HG02870 (cell line): Measurements from ENCODE around the gene GALE.

ENCODE experiments used
- ATAC-seq: cut with Tn5 transposase; IDR thresholded peaks from one replicate; pipeline ENCODE4 v1.9.1; 2021; ENCODE audit warnings: mild to moderate bottlenecking, moderate library complexity; ENCODE audit not compliant: unreplicated experiment

Gene GALE

DNA sequence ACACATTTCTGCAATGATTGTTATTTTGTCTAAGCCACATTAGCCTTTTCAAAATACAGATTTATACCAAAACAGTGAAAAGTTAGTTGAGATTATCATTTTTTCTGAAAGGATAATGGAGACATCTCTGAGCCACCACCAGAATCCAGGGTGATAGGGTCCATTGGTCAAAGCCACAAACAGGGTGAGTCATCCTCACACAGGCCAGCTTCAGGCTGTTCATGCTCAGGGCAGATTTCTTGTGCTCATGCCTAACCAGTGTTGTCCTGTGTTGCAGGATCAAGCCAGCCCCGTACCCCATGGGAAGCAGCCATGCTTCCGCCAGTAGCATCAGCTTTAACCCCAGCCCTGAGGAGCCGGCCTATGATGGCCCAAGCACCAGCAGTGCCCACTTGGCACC is 43.9 kb downstream of the GALE start:
- ATAC-seq = no peak

DNA sequence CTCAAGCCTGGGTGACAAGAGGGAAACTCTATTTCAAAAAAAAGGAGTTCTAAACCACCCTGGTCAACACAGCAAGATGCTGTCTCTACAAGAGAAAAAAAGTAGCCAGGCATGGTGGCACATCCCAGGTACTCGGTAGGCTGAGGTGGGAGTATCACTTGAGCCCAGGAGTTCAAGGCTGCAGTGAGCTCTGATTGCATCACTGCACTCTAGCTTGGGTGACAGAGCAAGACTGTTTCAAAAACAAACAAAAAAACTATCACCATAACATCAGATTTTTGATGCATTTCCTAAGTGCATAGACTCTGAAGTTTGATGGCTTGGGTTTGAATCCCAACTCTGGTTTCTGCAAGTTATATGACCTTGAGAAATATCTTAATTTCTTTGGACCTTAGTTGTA is 47.6 kb downstream of the GALE start:
- no peak for ATAC-seq

DNA sequence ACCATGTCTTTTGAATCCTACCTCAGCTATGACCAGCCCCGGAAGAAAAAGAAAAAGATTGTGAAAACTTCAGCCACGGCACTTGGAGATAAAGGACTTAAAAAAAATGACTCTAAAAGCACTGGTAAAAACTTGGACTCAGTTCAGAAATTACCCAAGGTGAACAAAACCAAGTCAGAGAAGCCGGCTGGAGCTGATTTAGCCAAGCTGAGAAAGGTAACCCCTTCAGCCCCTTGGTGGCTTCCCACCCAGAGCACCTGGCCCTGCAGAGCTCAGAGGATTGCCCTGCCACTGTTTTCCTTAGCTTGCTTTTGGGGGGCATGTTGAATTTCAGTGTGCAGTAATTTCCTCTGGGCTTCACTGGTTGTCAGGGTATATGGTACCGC is 48.7 kb downstream of the GALE start:
- no peak for ATAC-seq

DNA sequence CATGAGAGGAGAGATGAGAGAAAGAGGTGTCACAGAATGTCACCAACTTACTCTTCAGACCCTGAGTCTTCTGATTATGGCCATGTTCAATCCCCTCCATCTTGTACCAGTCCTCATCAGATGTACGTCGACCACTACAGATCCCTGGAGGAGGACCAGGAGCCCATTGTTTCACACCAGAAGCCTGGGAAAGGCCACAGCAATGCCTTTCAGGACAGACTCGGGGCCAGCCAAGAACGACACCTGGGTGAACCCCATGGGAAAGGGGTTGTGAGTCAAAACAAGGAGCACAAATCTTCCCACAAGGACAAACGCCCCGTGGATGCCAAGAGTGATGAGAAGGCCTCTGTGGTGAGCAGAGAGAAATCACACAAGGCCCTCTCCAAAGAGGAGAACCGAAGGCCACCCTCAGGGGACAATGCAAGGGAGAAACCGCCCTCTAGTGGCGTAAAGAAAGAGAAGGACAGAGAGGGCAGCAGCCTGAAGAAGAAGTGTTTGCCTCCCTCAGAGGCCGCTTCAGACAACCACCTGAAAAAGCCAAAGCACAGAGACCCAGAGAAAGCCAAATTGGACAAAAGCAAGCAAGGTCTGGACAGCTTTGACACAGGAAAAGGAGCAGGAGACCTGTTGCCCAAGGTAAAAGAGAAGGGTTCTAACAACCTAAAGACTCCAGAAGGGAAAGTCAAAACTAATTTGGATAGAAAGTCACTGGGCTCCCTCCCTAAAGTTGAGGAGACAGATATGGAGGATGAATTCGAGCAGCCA is 49.3 kb downstream of the GALE start:
- no peak for ATAC-seq

DNA sequence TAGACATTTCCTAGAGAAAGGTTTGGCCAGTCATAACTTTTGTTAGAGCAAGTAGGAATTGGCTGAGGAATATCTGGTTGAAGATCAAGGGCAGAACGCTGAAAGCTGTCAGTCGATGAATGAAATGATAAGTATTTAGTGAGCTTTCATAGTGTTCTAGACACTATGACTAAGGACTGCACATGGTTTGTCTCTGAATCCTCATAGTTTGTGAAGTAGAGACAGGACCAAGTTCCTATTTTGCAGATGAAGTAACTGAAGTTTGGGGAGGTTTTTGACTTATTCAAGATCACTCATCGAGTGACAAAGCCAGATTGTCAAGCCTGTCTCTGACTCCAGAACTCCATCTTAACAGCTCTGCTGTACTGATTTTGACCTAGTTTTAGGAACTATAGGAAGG is 52.5 kb downstream of the GALE start:
- no peak for ATAC-seq
